Fibroblast of pulmonary artery (primary cell): ENCODE results near the gene SPAG5.

Source experiments
- DNase-seq: peaks from one replicate; pipeline ENCODE4 v3.0.0-alpha.2; 2010; ENCODE audit warnings: low read depth
- H3K4me3 ChIP-seq: replicated peaks from 2 replicates; pipeline ENCODE4 v1.5.1; 2011; ENCODE audit warnings: low read depth, mild to moderate bottlenecking, control low read depth, low read length, moderate library complexity
- TF ChIP-seq, protein P1 (sequence below): IDR thresholded peaks from 2 replicates; pipeline ENCODE4 v1.5.1; 2011; ENCODE audit warnings: mild to moderate bottlenecking, control low read depth, low read length, inconsistent platforms; ENCODE audit errors: missing control alignments

SPAG5 gene

DNA sequence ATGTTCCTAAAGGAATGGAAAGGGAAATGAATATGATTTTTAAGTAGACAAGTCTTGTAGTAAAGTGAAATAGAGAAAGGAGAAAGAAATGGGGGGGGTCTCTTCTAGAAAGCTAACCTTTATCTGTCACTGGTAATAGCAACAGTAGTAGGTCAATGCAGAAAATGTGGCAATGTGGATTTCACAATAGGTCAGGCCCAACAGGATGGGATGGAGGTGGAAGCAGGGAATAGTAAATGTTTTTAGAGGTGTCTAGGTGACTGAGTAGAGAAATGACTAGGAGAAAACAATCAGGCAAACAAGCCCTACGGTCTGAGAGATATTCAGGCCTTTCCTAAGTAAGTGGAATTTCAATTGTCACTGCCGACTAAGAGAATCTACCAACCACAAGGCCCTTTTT is 21.2 kb upstream of the SPAG5 start:
- no peak overlapping the region for H3K4me3 ChIP-seq
- TF ChIP-seq, protein P1, sequence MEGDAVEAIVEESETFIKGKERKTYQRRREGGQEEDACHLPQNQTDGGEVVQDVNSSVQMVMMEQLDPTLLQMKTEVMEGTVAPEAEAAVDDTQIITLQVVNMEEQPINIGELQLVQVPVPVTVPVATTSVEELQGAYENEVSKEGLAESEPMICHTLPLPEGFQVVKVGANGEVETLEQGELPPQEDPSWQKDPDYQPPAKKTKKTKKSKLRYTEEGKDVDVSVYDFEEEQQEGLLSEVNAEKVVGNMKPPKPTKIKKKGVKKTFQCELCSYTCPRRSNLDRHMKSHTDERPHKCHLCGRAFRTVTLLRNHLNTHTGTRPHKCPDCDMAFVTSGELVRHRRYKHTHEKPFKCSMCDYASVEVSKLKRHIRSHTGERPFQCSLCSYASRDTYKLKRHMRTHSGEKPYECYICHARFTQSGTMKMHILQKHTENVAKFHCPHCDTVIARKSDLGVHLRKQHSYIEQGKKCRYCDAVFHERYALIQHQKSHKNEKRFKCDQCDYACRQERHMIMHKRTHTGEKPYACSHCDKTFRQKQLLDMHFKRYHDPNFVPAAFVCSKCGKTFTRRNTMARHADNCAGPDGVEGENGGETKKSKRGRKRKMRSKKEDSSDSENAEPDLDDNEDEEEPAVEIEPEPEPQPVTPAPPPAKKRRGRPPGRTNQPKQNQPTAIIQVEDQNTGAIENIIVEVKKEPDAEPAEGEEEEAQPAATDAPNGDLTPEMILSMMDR = no peak
- DNase-seq = no peak

DNA sequence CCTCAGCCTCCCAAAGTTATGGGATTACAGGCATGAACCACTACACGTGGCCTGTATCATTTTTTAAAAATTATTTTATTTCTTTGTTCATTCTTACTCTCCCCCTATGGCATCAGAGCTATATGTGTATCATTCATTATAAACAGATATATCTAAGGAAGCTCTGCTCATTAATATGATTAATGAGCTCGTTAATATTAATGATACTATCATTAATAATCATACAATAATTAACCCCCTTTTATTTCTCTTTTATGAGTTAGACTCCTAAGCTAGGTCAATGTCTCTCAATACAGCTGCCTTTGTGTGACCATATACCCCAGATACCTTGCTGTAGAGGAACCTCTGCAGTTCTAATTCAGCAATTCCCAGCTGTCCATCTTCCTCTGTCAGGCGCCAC is 19.6 kb upstream of the SPAG5 start:
- TF ChIP-seq, protein P1 = no peak
- DNase-seq = no peak

DNA sequence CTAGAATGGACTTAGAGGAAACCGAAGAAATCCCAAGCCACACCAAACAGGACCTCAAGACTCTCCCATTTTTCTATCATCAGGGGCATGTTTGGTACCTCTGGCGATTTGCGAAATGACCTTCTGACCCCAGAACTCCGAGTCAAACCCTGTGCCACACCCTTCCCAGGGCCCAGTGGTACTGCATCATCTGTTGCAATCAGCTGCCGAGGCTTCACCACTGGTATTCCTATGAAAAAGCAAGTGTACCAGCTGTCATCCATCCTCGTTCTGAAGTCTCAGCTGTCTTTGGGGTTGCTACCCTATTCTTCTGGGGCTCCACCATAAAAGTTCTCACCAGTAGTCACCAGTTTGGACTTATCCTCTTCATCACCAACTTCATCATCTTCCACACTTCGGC is 17.5 kb upstream of the SPAG5 start:
- DNase-seq = no peak
- H3K4me3 ChIP-seq = no peak overlapping the region
- TF ChIP-seq, protein P1 = no peak

More for the DNA sequence above, 19.6 kb upstream of the SPAG5 start:
- no peak overlapping the region for H3K4me3 ChIP-seq

DNA sequence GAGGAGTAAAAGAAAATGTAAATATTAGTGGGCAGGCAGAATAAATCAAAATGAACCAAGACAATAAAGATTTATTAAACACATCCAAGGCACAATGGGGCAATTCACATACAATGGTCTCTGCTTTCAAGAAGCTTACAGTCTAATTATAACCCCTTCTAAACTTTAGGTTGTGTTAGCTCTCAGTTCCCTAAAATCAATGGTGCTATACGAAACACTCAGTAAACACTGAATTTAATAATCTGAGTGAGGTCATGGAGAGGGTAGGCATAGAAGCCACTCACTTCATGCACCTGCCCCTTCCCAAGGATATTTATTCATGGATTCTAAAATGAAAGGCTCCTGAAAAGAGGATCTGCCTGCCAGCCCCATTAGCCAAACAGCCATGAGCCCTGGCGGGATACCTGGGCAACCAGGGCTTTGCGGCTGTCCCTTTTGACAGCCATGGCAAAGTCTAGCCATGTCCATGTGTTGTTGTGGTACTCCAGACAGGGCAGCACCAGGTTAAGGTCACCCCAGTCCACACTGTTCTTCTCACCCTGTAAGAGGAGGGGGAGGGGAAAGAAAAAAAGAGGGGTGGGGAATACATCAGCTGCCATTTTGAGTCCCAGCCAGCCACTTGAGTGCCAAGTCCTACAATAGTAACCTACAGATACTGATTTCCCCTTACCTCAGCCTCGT is 16.6 kb upstream of the SPAG5 start:
- no peak overlapping the region for H3K4me3 ChIP-seq
- DNase-seq = no peak
- TF ChIP-seq, protein P1 = no peak

DNA sequence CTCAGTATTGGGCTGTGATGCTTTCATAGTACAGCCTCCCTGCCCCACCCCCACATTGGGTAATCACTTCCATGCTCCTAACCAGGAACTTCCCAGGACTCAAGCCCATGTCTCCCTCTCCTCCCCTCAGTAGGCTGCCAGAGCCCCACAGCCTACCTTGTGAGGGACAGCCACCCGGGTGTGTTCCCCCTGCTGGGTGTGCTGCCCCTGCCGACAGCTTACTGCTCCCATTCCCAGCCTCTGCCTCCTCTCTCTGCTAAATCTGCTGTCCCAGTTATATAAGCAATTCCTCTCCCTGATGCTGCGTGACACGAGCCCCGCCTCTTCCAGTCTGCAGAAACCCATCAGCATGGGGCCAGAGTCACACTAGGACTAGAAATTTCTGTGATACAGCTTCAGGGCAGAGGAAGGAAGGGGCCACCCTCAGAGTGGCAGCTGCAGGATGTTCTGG is 15.1 kb upstream of the SPAG5 start, which contains the start of gene RSKR:
TSS of gene RSKR (minus strand) at position 255 of the 451 bp plus-strand sequence. CDS start at position 231, 24 bp downstream.
- TF ChIP-seq, protein P1 = no peak
- no peak within 1 kb of the TSS for H3K4me3 ChIP-seq
- DNase-seq = peak; percentile 3

DNA sequence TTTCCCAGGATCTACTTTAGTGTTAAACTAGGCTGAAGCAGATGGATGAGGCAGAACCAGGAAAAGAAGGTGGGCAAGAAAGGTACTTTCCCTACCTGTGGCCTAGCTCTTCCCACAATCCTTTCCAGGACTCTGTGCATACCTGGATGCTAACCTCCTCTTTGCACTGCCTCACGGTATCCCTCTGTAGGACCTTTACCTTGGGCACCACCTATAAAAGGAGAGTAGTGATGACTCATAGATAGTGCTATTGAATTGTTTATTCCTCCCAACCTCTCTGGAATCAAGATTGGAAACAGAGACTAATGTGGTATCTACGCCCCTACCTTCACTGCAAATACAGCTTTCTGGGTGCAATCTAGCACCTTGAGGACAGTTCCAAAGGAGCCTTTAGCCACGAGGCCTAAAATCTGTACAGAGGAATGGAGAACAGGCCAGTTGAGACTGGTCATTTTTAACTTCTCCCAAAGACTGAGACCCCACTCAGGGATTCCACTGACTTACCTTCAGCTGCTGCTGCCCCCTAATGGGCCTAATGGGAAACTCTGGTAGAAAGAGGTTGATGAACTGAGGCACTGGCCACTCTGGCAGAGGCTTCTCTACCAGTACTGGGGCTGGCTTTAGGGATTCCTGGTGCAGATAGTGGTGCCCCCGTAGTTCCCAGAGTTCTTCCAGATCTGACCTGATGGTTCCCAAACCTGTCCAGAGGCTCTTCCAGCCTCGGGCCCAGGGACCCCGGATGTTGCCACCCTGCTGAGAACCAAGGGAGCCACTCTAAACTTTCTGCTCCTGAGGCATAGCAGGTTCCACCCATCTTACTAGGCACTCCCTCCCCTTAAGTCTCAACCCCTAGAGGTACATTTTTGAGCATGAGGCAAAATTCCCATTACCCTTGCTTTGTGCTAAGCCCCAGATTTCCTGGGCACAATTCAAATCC is 14.4 kb upstream of the SPAG5 start:
- no peak overlapping the region for H3K4me3 ChIP-seq
- TF ChIP-seq, protein P1 = peak; percentile 82
- DNase-seq = peak; percentile 54
